Hematopoietic multipotent progenitor cell treated with erythropoietin and hydrocortisone succinate and interleukin-3 and kit ligand, for 6 days (in vitro differentiated cells): ENCODE results near the gene LRRC63.

ENCODE experiments used
- DNase-seq: peaks from one replicate; pipeline ENCODE4 v3.0.0-alpha.2; 2015

The LRRC63 gene

GRCh38 chr13:46314587-46314986, 102.9 kb downstream of the LRRC63 start:
- DNase-seq = no peak

GRCh38 chr13:46315036-46315435, 103.3 kb downstream of the LRRC63 start:
- no peak for DNase-seq

- DNase-seq = no peak
These were observed 103.9 kb downstream of the LRRC63 start for GRCh38 chr13:46315491-46316075.

DNA sequence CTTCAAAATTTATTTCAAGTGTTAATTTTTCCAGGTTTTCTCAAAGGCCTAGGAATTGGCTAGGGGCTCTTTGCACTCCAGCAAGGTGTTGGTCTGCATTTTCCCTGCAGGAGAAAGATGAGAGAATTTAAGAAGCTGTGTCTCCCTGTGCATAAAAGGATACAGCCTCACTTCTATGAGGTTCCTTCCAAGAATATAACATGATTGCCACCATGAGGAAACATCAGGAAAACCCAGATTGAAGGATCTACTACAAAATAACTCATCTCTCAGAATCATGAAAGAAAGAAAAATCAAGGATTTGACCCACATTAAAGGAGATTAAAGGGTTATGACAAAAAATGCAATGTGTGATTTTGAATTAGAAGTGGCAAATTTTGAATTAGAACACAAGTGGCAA, 105.4 kb downstream of the LRRC63 start:
- no peak for DNase-seq

DNA sequence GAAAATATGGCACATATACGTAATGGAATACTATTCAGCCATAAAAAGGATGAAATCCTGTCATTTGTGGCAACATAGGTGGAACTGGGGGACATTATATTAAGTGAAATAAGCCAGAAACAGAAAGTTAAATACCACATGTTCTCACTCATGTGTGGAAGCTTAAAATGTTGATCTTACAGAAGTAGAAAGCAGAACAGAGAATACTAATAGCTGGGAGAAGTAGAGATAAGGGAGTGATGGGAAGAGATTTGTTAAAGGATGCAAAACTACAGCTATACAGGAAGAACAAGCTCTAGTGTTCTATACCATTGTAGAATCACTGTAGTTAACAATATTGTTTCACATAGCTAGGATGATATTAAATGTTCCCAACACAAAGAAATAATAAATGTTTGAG, 107.3 kb downstream of the LRRC63 start:
- DNase-seq = no peak

- DNase-seq = no peak
These were observed 108.7 kb downstream of the LRRC63 start for GRCh38 chr13:46320406-46320805.

DNA sequence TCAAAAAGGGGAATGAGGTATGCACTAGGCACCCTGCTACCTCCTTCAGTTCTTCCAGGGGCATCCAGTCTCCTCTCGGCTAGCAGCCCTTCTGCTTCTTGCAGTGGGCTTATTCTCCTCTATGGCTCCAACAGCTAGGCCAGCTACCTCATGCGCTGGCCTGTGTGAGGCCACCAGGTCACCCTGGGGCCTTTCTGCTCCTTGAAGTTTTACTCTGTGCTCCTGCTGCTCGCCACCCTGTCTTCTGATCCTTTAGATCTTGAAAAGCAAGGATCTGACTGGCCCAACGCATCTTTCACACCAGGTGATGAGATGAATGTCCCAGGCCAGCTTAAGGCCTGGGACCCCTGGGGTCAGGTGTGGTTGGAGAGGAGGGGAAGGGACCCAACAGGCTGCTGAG, 109.1 kb downstream of the LRRC63 start:
- DNase-seq = no peak

DNA sequence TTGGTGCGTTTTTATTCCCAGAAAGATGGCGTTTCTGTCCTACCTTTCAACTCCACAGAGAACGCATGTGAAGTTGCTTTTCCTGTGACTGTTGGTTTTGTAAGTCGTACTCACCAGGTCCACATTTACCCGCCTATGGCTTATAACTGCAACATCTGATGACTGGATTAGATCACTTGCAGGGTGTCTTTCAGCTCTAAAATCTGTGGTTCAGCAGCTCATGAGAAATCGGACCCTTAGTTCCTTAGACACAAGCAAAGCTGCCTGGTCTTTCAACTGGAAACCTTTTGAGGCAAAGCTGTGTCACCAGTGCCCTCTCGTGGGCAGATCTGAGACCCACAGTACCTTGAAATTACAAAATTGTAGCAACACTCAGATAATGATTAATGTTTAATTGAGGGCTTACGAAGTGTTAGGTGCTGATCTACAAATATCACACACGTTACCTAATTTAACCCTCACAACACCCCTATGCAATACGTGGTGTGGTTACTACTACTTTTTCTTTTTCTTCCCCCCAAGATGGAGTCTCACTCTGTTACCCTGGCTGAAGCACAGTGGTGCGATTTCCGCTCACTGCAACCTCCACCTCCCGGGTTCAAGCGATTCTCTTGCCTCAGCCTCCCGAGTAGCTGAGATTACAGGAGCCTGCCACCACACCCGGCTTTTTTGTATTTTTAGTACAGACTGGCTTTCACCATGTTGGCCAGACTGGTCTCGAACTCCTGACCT, 109.9 kb downstream of the LRRC63 start:
- peak; percentile 89 for DNase-seq

DNA sequence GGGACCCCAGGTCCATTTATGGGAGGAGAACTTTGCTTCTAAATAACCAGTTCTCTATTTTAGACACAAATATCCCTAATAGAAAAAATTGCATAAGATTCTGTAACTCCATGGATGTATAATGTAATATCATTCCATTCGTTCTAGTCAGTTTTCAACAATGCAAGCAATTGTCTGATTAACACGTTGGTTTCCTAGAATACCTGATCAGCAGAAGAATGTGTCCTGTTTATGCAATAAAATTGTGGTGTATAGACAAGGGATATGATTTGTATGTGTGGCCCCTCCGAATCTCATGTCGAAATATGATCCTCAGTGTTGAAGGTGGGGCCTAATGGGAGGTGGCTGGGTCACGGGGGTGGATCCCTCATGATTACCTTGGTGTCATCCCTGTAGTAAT, 113.2 kb downstream of the LRRC63 start:
- no peak for DNase-seq
